HG03571 (cell line): ENCODE results near the gene EML6.

ENCODE experiments used
- ATAC-seq: cut with Tn5 transposase; IDR thresholded peaks from one replicate; pipeline ENCODE4 v1.9.1; 2021; ENCODE audit not compliant: unreplicated experiment

EML6 gene

DNA sequence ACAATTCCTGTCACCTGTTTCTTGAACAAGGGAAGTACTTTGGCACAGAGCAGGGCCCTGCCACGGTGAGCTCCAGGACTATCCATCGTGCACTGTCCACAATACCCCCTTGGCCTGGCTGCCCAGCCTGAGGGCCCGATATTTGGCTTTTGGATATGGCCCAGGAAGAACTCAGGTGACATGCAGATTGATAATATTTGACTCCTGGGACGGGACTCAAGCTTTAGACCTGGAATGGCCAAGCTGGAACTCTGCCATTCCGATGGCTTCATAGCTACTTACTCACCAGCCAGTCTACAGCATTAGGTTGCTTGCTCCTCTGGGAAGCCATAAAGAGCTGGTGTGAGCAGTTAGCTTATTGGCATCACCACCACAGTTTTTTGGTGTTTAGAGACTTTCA lies 26.6 kb downstream of the EML6 start:
- ATAC-seq: no peak

DNA sequence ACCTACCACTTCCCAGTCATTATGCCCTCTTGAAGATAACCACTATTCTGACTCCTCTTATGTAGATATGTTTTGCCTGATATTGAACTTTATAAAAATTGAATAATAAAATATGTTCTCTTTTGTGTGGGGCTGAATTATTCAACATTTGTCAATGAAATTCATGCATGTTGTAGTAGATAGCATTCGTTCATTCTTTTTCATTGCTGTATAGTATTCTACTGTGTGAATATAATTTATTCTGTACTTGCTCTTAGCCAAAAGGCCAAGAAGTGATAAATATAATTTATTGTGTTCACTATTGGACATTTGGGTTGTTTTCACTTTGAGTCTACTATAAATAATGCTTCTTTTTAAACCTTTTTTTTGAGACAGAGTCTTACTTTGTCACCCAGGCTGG lies 29.0 kb downstream of the EML6 start:
- no peak for ATAC-seq

DNA sequence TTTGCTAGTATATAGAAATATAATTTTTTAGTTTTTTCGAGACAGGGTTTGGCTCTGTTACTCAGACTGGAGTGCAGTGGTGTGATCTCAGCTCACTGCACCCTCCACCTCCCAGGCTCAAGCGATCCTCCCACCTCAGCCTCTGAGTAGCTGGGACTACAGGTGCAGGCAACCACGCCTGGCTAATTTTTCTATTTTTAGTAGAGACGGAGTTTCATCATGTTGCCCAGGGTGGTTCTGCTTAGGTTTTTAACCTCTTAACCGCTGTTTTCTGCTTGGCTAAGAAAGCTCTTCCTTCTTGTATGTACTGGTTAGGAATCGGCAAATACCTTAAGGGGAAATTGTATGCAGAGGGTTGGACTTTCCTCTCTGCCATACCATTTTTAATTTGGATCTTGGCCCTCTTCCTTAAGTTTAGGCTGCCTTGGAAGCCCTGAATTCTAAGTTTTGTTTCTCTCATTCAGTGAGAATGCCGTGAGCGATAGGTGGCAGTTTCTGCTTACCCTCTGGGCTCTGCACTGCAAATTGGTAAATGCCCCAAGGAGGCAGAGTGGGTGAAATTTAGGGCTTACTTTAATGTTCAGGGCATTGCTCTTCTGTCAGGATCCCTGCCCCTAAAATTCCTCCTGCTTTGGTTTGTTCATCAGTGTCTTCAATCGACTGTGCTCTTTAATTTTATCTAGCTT lies 32.3 kb downstream of the EML6 start:
- ATAC-seq: peak; percentile 64

DNA sequence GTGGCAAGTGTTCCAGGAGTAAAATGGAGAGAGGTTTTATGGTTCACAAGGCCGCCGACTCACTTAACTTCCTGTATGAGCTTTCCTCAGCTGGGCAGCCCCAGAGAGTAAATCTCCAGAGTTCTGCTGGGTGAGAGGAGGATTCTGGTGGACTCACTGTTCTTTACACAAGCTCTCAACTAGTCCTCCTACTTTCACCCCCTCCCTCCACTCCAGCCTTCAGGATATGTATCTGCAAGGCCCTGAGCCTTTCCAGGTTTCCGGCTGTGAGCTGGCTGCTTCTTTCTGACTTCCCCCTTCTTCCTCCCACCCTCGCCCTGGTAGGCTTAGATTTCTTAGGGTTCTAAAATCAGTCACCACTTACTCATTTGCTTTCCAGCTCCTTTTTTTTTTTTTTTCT lies 34.0 kb downstream of the EML6 start:
- ATAC-seq: no peak

DNA sequence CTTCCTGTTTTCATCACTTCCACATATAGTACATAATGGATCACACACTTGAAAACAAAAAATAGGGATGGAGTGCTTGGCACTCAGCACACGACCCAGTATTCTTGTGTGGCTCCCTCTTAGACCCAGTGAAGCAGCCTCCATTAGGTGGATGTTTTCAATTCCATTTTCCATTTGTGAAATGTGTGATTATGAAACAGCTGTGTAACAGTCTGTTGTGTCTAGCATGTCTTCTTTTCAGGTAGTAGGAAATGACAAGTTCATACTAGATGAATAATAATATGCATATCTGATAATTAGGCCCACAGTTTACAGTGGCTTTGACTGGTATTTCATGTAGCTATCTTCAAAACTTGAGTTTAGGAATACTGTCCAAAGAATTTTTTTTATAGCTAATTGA lies 35.5 kb downstream of the EML6 start:
- no peak for ATAC-seq

DNA sequence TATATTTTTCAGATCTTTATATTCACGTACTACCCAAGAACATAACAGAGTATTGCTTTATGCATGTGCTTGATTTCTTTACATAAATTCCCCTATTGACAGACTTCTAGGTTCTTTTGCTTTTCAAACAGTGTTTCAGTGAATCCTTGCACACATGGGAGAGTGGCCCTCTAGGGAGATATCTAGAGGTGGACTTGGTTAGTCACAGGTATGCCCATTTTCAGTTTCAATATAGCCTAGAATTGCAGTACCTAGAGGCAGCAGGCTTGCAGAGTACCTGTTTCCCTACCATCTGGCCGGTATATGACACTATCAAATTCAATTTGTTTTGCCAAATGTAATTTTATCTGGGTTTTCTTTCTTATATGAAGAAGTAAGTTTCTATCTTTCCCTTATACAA lies 36.8 kb downstream of the EML6 start:
- ATAC-seq: no peak

DNA sequence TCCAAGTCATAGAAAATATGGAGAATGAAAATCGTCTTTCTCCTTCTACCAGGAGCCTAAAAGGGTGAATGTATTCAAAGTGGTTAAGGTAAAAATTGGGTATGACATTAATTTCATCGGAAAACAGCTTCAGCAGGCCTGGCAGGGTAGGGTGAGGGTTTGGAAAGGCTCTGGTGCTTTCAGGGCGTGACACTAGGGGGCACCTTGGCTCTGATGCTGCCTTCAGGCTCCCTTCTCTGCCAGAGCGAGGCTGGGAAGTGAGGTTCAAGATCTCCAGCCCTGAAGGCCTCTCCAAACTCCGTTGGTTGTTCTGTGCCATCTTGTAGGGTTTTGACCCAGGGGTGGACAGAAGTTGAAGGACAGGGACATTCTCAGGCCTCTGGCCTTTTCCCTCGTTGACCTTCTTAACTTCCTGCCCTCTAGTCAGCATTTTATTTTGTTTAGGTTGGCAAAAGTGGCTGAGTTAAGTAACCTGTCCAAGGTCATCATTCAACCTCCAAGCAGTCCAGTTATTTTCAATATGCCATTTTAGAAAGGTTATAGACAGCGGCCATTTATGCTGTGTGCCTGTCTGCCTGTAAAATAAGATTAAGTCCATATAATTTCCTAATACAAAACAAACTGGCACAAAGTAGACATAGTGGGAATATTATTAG lies 40.3 kb downstream of the EML6 start:
- no peak for ATAC-seq

DNA sequence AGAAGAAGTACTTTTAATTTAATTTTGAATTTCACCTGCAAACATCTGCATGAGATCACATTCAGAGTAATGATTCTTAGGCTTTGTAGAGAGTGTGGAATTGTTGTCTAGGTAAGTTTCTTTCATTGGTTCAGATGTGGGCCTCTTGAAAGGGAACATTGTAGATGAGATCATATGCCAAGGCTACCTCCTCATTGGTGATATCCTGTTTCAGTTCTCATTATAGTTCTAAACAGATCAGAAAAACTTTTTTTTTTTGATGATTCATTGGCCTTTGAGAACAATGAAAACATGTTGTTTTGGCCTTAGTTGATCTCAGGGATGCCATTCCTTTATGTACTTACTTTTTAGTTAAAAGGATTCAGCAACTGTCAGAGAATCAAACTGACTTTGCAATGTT lies 44.5 kb downstream of the EML6 start:
- no peak for ATAC-seq

DNA sequence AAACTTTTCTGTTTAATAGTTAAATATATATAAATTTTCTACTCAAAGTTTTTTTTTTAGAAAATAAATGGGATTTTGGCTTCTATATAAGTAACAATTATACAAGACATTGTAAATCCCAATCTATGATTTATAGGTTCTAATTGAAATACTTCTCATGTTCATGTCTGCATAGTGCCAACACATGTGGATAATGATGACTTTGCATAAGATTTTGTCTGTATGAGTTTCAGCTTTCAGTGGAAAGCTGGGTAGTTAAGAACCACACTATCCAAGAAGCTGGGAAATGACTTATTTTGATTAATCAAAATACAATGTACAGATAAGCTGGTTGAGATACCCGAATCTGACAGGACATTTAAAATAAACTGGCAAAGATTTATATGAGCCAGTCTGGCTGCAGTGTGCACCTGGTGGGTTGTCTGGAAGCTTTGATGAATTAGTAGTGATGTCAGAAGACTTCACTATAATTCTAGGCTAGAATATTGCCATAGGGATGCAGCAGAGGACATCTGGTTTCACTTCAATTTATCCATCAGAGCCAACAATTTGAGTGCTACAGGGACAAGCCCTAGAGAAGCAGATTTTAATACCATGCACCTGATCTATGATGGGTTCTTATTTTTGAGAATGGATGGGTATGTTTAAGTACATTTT lies 45.4 kb downstream of the EML6 start:
- ATAC-seq: no peak

DNA sequence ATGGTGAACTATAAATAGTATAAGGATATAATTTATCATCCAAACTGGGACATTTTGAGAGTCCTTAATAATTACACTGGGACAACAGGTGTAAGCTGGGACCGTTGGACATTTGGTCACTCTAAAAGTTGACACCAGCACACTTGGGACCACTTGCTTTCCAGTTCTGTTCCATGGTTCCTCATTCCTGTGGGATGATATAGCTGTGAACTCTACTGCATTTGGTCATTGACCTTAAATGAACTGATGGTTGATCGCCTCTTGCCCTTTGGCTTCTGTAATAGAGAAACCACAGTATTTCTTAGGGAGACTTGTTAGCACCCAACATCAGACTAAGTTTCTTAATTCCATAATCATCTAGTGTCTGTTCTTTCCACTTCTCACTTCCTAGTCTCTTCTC lies 46.7 kb downstream of the EML6 start:
- ATAC-seq: no peak

DNA sequence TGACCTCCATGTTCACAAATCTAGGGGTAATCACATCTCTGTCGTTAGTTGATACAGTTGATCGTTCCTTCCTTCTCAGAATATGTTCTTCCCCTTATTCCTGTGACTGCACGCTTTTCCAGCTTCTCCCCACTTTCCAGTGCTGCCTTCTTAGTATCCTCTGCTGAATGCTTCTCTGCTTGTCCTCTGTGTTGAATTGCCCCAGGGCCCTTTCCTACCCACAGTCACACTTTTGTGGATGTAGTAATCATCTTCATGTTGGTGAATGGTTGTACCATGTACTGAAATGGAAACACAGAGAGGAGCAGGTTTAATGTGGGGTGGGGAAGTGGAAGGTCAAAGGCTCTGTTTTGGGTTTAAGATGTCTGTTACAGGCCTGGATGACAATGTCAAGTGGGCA lies 47.2 kb downstream of the EML6 start:
- no peak for ATAC-seq

DNA sequence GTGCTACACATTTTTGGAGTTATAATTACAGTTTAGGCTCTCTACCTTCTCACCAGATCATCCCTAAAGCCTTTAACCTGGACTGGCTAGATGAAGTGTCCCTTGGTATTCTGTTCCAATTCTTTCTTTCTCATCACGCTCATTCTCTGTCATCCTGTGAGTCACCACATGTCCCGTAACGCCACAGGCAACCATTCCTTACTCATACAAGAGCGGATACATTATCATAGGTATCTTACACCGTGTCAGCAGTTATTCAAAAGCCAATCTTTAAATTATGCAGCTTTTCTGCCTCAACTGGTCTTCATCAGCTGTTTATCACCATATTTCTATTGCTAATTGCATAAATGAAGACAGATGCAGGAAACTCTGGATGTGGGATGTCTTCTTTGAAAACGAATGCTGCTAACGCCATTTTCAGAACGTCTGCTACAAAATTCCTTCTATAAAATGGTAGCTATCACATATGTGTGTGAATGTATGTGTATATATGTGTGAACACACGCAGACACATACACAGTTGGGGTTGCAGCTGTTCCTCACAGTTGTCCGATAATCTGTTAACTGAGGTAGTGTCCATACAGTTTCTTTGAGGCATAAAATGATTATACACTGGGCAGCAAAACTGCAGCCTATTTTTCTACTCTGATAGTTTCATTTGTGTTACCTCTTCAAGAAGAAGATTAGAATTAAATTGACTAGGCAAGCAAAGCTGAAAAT lies 47.9 kb downstream of the EML6 start:
- ATAC-seq: no peak

DNA sequence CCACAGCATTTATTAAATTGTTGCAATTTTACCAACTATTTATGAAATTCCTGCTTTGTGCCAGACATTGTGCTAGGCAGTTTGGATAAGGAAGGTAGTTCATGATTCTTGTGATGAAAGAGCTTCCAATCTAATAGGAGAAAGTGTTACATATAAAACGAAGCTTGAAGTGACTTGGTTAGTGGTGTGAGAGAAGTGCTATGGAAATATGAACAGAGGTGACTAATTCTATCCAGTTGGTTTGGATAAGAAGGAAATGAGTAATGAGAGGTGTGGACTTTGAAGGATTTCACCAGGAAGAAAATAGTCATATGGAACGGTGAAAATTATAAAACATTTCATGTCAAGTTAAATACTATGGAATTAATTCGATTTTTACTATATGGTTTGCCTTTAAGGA lies 48.6 kb downstream of the EML6 start:
- no peak for ATAC-seq

DNA sequence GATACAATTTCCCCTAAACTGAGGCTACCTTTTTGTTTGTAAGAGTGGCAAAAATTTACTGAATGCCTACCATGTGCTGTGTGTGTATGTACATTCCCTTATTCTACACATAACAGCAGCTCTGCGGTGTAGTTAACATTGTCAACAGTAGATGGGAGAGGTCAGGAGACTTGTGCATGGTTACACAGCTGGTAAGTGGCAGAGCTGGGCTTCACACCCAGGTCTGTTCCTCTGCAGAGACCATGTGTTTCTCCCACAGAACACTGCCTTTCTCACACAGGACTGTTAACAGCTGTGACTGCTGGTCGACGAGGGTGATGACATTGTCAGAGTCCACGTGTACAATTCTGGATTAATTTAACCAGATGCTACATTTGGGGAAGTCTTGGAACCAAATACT lies 49.1 kb downstream of the EML6 start:
- no peak for ATAC-seq

DNA sequence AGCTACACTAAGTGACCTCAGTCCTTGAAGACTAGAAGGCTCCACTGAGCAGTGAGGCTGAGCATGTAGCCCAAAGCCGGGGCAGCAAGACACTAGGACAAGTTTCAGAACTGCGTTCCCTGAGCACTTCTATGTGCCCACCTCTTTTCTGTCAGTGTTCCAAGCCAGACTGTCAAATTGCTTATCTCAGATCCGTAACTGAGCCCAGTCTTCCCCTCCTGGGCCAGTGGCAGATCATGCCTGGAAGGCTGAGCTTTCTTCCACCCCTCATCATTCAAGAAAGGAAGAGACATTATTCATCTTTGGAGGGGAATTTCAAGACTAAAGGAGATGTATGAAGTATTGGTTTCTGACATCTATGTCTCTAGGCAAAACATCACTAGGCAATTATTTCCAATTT lies 49.8 kb downstream of the EML6 start:
- no peak for ATAC-seq

DNA sequence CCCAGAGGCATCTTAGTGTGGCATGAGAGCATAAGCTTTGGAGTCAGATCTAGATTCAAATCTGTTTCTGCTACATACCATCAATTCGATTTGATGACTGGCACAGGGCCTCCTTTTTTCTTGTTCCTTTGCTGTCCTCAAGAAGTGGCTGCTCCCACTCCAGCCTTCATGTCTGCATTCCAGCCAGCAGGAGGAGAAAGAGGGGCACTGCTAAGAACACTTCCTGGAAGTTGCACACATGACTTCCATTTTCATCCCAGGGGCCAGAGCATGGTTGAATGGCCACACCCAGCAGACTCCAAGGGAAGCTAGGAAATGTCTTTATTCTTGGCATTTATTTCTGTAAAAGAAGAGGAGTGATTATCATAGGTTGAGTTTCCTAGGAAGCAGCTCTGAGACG lies 50.4 kb downstream of the EML6 start:
- ATAC-seq: no peak

DNA sequence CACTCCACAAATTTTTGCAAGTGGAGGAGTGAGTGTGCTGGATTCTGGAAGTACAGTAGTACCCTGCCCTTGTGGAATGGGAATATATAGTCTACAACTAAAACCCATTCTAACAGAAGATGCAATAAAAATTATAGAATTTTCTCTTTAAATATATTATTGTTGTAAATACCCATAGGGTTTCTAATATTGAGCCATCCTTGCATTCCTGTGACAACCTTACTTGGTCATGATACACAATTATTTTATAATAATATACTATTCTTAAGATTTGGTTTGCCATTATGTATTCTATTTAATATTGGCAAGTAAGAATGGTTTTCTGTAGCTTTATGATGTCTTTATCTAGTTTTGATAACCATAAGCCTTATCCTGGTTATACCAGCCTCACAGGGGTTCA lies 52.2 kb downstream of the EML6 start:
- ATAC-seq: no peak

DNA sequence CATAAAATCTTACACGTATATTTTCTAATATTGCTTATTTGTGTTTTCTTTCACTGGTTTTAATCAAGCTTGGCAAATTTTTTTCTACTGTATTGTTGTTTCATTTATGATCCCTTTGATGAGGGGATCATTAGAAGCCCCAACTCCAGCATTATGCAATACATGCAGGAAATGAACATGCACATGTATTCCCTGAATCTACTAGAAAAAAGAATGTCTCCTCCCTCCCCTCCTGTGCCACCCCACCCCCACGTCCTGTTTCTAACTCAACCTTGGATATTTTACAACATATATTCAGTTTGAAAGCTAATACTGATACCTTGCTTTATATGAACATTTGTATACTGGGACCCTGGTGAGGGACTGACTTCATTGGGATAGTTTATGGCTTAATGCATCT lies 53.0 kb downstream of the EML6 start:
- ATAC-seq: no peak

DNA sequence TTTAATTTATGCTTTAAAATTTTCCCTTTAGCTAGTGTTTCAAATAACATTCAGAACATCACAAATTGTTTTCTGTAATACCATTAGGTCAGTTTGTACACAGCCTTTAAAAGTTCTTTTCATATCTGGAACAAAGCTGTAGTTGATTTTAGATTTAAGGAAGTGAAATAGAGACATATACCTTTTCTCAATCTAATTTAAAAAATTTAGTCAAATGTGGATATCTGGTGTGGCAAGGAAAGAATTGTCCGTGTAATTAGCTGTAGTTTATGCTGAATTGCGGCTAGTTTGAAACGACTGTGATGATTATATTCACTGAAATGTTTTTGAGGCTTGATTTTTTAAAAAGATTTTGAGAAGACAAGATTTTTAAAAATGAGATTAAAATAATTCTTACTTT lies 59.9 kb downstream of the EML6 start:
- no peak for ATAC-seq

DNA sequence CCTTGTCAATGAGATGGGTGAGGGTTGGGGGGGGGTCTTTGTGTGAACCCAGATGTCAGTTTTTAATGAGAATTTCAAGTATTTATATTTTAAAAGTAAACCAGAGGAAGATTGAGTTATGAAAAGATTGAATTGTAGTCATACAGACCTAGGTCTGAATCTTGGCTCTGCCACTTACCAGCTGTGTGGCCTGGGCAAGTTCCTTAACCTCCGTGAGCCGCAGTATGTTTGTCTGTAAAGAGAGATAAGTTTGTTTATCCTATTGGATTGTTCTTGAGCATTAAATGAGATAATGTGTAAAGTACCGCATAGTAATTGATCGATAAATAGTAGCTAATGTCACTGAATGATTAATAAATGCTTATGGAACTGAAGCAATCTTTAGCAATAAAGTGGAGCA lies 63.8 kb downstream of the EML6 start:
- ATAC-seq: no peak

DNA sequence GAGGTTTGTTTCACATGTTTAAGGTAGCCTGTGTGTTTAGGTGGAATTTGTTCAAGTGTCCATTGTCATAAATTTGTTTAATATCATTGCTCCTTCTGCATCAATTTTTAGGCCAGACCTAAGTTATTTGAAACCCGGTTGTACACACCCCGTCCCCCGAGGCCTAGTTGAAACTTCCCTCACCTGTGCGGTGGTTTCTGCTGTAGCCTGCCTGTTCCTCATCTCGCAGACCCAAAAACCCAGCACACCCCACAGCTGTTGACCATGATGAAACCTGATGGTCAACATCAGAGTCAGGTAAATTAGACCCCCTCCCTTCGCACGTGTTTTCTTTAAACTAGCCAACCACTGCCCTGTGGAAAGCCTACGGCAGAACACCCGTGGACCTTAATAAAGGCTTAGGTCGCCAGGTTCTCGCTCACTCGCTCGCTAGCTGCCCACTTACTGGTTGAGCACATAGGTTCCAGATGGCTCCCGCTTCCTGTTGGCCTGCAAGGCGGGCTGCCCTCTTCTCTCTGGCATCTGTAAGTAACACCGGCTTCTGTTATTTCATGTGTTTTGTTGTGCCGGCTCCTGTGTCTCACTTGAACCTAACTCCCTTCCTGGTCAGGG lies 64.4 kb downstream of the EML6 start:
- ATAC-seq: no peak

DNA sequence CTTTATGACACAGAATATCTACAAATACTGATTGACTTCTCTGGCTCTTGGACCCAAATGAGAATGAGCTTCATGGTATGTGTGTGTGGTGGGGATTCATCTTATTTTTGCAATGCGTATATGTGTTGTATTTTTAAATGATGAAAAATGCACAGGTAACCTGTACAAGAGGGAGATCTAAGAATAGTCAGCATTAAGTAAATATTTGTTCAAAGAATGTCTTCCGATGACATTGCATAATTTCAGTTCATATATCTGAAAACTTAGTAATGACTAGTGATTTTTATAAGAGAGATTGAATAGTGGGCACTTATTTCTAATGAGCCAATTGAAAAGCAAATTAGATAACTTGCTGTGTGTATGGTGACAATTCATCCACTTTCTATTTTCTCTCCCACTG lies 66.4 kb downstream of the EML6 start:
- ATAC-seq: no peak
